NB4 (cell line): ENCODE measurements around the gene NXNL1.

Experiments
- MYC ChIP-seq: IDR thresholded peaks from 2 replicates; pipeline ENCODE4 v1.6.1; 2011; ENCODE audit warnings: low read depth, low read length
- POLR2A ChIP-seq: IDR thresholded peaks from 2 replicates; pipeline ENCODE4 v1.6.1; 2011; ENCODE audit warnings: mild to moderate bottlenecking; ENCODE audit not compliant: insufficient read length; ENCODE audit errors: extremely low read depth
- TF ChIP-seq, protein P1 (sequence below): IDR thresholded peaks from one replicate; pipeline ENCODE4 v1.5.1; 2012; ENCODE audit warnings: low read depth, low read length
- TF ChIP-seq, protein P2 (sequence below): IDR thresholded peaks from 2 replicates; pipeline ENCODE4 v1.6.1; 2011; ENCODE audit warnings: low read depth, low read length

DNA sequence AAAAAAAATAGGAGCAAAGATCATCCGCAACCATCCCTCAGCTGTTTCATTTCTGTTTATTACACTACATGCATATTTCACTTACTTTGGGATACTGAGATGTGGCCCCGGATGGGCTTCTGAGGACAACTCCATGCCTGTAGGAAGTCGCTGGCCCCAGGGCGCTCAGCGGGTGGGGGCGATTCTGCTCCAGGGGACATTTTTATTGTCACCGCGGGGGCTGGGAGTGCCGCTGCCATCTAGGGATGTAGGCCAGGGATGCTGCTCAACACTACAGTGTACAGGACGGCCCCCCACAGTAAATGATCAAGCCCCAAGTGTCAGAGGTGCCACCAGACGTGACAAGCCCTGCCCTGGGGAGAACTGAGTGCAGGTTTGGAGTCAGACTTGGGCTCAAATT lies 48.9 kb downstream of the NXNL1 start:
- TF ChIP-seq, protein P1, sequence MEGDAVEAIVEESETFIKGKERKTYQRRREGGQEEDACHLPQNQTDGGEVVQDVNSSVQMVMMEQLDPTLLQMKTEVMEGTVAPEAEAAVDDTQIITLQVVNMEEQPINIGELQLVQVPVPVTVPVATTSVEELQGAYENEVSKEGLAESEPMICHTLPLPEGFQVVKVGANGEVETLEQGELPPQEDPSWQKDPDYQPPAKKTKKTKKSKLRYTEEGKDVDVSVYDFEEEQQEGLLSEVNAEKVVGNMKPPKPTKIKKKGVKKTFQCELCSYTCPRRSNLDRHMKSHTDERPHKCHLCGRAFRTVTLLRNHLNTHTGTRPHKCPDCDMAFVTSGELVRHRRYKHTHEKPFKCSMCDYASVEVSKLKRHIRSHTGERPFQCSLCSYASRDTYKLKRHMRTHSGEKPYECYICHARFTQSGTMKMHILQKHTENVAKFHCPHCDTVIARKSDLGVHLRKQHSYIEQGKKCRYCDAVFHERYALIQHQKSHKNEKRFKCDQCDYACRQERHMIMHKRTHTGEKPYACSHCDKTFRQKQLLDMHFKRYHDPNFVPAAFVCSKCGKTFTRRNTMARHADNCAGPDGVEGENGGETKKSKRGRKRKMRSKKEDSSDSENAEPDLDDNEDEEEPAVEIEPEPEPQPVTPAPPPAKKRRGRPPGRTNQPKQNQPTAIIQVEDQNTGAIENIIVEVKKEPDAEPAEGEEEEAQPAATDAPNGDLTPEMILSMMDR, result no peak
- TF ChIP-seq POLR2A (no peak), MYC (no peak)
- TF ChIP-seq, protein P2, sequence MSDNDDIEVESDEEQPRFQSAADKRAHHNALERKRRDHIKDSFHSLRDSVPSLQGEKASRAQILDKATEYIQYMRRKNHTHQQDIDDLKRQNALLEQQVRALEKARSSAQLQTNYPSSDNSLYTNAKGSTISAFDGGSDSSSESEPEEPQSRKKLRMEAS, result no peak
